Measurements from ENCODE around the gene TTC7B.

The TTC7B gene

GRCh38 chr14:90804292-90805083 lies 11.7 kb downstream of the TTC7B start:
- DNase-seq: no peak

GRCh38 chr14:90803249-90803648 lies 13.0 kb downstream of the TTC7B start:
- no peak for DNase-seq

GRCh38 chr14:90799420-90799819 lies 16.8 kb downstream of the TTC7B start:
- DNase-seq: no peak

- DNase-seq: no peak
These were observed 18.3 kb downstream of the TTC7B start for GRCh38 chr14:90797919-90798318.

- no peak for DNase-seq
These were observed 18.8 kb downstream of the TTC7B start for GRCh38 chr14:90797451-90797850.

GRCh38 chr14:90796329-90796728 lies 19.9 kb downstream of the TTC7B start:
- DNase-seq: no peak

- no peak for DNase-seq
These were observed 20.5 kb downstream of the TTC7B start for GRCh38 chr14:90795744-90796143.

GRCh38 chr14:90791486-90791885 lies 24.7 kb downstream of the TTC7B start:
- no peak for DNase-seq

GRCh38 chr14:90788031-90788430 lies 28.2 kb downstream of the TTC7B start:
- no peak for DNase-seq

- no peak for DNase-seq
These were observed 30.3 kb downstream of the TTC7B start for GRCh38 chr14:90785876-90786450.

GRCh38 chr14:90785471-90785870 lies 30.8 kb downstream of the TTC7B start:
- DNase-seq: no peak

GRCh38 chr14:90784621-90785270 lies 31.5 kb downstream of the TTC7B start:
- no peak for DNase-seq

- no peak for DNase-seq
These were observed 32.9 kb downstream of the TTC7B start for GRCh38 chr14:90783344-90783743.

- no peak for DNase-seq
These were observed 33.3 kb downstream of the TTC7B start for GRCh38 chr14:90782892-90783291.

GRCh38 chr14:90781876-90782275 lies 34.4 kb downstream of the TTC7B start:
- no peak for DNase-seq

- DNase-seq: no peak
These were observed 34.9 kb downstream of the TTC7B start for GRCh38 chr14:90781344-90781761.

- DNase-seq: no peak
These were observed 35.7 kb downstream of the TTC7B start for GRCh38 chr14:90780519-90780918.

- DNase-seq: no peak
These were observed 37.5 kb downstream of the TTC7B start for GRCh38 chr14:90778571-90779255.

- DNase-seq: no peak
These were observed 38.3 kb downstream of the TTC7B start for GRCh38 chr14:90777830-90778485.

GRCh38 chr14:90777358-90777757 lies 38.9 kb downstream of the TTC7B start:
- no peak for DNase-seq

- DNase-seq: no peak
These were observed 40.8 kb downstream of the TTC7B start for GRCh38 chr14:90775441-90775840.

- DNase-seq: no peak
These were observed 41.9 kb downstream of the TTC7B start for GRCh38 chr14:90774316-90774715.

- no peak for DNase-seq
These were observed 42.5 kb downstream of the TTC7B start for GRCh38 chr14:90773705-90774104.

All from activated CD4-positive, CD25-positive, alpha-beta regulatory T cell (primary cell).